ENCODE data around the gene ANKRD42.
A peak's percentile ranks its signal among the peaks of the same experiment; 100 is the strongest.
"Not testable (repeated sequence)": the region's sequence is repeated elsewhere in the genome, so short reads cannot be mapped to it uniquely, and the experiment has no call there.

The ANKRD42 gene

DNA sequence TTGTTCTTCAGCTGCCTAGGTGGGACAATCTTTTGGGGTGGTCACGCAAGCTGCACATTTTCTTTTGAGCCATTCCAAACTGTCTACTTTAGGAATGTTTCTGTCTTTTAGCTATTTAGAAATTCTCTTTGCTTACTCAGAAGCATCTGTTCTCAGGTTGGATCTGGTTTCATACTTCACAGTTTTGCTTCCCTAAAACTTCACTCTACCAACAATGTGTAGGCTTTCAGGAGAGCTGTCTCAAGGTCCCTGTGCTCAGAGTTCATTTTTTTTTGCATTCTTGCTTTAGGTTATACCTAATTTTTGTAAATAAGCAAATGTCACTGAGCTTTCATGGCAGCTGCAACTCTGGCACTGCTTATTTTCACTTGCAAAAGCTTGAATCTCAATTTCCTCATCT is 55.9 kb downstream of the ANKRD42 start:
- no peak for DNase-seq

- peak; percentile 22 for DNase-seq
Measured at GRCh38 chr11:83249972-83250593, 56.6 kb downstream of the ANKRD42 start.

- no peak for DNase-seq
Measured at GRCh38 chr11:83252266-83252665, 58.8 kb downstream of the ANKRD42 start.

- no peak for DNase-seq
Measured at GRCh38 chr11:83252941-83253340, 59.4 kb downstream of the ANKRD42 start.

- DNase-seq = no peak
Measured at GRCh38 chr11:83255366-83255765, 61.9 kb downstream of the ANKRD42 start.

- no peak for DNase-seq
Measured at GRCh38 chr11:83256602-83257340, 63.3 kb downstream of the ANKRD42 start.

DNA sequence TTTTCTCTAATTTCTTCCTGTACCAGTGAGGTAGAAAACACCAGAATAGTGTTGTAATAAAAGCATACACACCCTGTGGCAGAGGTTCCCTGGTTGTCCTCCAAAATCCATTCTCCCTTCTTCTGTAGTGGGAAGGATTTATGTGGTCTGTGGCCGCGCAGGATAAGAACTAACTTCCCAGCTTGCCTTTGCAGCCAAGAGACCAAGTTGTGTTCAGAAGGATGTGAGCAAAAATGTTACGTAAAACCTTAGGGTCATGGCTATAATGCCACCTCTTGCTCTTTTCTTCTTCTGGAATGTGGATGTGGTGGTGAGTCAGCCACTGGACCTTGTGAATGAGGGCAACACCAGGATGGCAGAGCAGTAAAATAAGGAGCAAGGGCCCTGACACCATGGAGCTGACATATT is 64.3 kb downstream of the ANKRD42 start:
- no peak for DNase-seq

DNA sequence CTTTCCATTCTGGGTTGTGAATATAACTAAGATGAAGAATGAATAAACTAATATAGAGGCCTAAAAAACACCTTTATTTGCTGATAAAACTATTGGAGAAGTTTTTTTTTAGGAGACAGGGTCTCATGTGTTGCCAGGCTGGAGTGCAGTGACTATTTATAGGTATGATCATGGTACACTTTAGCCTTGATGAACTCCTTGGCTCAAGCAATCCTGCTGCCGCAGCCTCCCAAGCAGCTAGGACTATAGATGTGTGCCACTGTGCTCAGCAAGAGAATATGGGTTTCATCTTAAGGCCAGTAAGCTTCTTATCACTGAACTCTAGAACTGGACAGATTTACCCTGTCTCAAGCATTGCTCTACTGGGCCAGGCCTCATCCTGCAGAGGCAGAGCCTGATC is 66.0 kb downstream of the ANKRD42 start:
- no peak for DNase-seq

- DNase-seq = no peak
Measured at GRCh38 chr11:83265331-83265730, 71.8 kb downstream of the ANKRD42 start.

- DNase-seq = not testable (repeated sequence)
Measured at GRCh38 chr11:83269080-83269479, 75.6 kb downstream of the ANKRD42 start.

DNA sequence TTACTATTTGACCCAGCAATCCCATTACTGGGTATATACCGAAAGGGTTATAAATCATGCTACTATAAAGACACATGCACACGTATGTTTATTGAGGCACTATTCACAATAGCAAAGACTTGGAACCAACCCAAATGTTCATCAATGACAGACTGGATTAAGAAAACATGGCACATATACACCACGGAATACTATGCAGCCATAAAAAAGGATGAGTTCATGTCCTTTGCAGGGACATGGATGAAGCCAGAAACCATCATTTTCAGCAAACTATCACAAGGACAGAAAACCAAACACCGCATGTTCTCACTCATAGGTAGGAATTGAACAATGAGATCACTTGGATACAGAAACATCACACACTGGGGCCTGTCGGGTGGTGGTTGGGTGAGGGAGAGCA is 78.2 kb downstream of the ANKRD42 start:
- DNase-seq = not testable (repeated sequence)

GRCh38 chr11:83272627-83273026 is 79.1 kb downstream of the ANKRD42 start:
- no peak for DNase-seq

- no peak for DNase-seq
Measured at GRCh38 chr11:83275888-83276641, 82.6 kb downstream of the ANKRD42 start.

DNA sequence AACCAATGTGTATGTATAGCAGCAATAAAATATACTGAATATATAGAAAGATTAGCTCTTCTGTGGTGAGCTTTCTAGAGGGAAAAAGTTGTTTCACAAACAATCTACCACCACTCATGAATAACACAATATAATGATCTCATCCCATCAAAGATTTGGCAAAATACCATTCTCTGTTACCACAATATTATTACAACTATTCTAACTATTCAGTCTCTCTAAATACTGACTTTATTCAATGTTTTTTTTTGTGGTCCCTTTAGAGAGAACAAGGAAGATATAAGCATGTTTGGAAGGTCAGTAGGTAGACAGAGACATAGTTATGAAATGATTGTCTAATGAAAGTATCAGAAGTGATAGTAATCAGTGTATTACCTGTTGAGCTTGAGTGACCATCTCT is 84.8 kb downstream of the ANKRD42 start:
- no peak for DNase-seq

DNA sequence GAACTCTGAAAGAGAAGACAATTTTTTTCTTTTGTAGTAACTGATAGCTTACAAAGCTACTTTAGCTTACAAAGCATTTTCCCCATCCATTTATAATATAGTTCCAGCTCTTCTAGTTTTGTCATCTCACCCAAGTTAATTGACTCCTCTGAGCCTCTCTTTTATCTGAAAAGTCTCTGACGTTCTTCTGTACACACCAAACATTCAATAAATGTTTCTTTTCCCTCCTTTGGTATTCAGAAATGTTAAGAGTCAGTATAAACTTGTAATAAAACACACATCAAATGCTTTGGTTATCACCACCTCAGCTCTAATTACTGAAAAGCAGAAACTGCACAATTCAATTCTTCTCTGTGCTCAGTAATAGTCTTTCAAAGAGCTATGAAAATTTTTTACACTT is 86.7 kb downstream of the ANKRD42 start:
- no peak for DNase-seq

- DNase-seq = no peak
Measured at GRCh38 chr11:83282084-83282716, 88.7 kb downstream of the ANKRD42 start.

- peak; percentile 52 for DNase-seq
Measured at GRCh38 chr11:83284501-83285150, 91.1 kb downstream of the ANKRD42 start.

- no peak for DNase-seq
Measured at GRCh38 chr11:83285151-83285770, 91.7 kb downstream of the ANKRD42 start.

DNA sequence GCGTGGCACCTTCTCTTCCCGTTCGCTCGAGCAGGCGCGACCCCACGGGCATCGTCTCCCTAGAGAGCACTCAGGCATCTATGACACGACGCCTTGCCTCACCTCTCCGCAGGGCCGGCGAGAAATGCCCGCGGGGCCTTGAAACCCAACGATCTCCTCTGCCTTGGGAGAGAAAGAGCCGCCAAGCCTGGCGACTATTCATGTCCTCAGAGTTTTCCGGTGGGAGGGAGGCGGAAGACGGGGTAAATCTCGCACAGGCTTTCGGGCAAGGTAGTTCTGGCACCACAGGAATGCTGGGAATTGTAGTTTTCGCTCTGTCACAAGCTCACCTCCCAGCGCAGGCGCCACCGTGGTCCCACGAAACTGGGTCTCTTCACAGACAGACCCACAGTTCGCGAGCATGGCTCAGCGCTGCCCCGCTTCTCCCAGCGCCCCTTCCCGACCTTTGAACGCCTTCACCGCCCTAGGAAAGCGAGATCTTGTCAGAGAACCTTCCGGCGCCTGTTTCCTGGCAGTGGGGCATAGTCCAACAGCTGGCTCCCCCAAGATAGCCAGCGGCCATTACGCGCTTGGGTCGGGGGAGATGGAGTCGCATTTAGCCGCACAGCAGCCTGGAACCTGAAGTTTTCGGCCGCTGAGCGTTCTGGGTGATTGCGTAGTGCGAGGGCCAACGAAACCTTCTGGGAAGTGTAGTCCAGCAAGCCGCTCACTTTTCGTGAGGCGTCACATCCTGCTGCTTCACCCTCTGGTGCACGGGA is 92.4 kb downstream of the ANKRD42 start, which contains the start of gene CCDC90B:
TSS of gene CCDC90B (minus strand) at position 597 of the 758 bp plus-strand sequence. CDS start at position 202, 395 bp downstream.
- peak; percentile 98 for DNase-seq

- no peak for DNase-seq
Measured at GRCh38 chr11:83287631-83288030, 94.1 kb downstream of the ANKRD42 start.

GRCh38 chr11:83292709-83293456 is 99.4 kb downstream of the ANKRD42 start:
- peak; percentile 46 for DNase-seq
